RPMI8226 (cell line): ENCODE data around the gene HNRNPUL1.
A peak's percentile ranks its signal among the peaks of the same experiment; 100 is the strongest.
"Not testable (repeated sequence)": the region's sequence is repeated elsewhere in the genome, so short reads cannot be mapped to it uniquely, and the experiment has no call there.

Experiments
- DNase-seq: peaks from one replicate; pipeline ENCODE4 v3.0.0-alpha.2; 2015

Gene HNRNPUL1

GRCh38 chr19:41278478-41278877 lies 14.3 kb downstream of the HNRNPUL1 start:
- DNase-seq: no peak

GRCh38 chr19:41288673-41289530 lies 24.7 kb downstream of the HNRNPUL1 start:
- no peak for DNase-seq

- not testable (repeated sequence) for DNase-seq
Observed at GRCh38 chr19:41289814-41290213, 25.6 kb downstream of the HNRNPUL1 start.

GRCh38 chr19:41294393-41294792 lies 30.2 kb downstream of the HNRNPUL1 start:
- no peak for DNase-seq

- no peak for DNase-seq
Observed at GRCh38 chr19:41295499-41295898, 31.3 kb downstream of the HNRNPUL1 start.

- DNase-seq: no peak
Observed at GRCh38 chr19:41296433-41296871, 32.3 kb downstream of the HNRNPUL1 start.

- DNase-seq: no peak
Observed at GRCh38 chr19:41297628-41298347, 33.6 kb downstream of the HNRNPUL1 start.

- no peak for DNase-seq
Observed at GRCh38 chr19:41298348-41298964, 34.3 kb downstream of the HNRNPUL1 start.

- no peak for DNase-seq
Observed at GRCh38 chr19:41299046-41299754, 35.0 kb downstream of the HNRNPUL1 start.

GRCh38 chr19:41299755-41300089 lies 35.5 kb downstream of the HNRNPUL1 start:
- no peak for DNase-seq

GRCh38 chr19:41300555-41300954 lies 36.4 kb downstream of the HNRNPUL1 start:
- DNase-seq: no peak

GRCh38 chr19:41302624-41303351 lies 38.6 kb downstream of the HNRNPUL1 start:
- DNase-seq: no peak

- DNase-seq: no peak
Observed at GRCh38 chr19:41303954-41304353, 39.8 kb downstream of the HNRNPUL1 start.

- DNase-seq: no peak
Observed at GRCh38 chr19:41304706-41305483, 40.7 kb downstream of the HNRNPUL1 start.

GRCh38 chr19:41305927-41306793 lies 42.0 kb downstream of the HNRNPUL1 start:
- no peak for DNase-seq

GRCh38 chr19:41307090-41307875 lies 43.1 kb downstream of the HNRNPUL1 start:
- DNase-seq: no peak

- no peak for DNase-seq
Observed at GRCh38 chr19:41307954-41308449, 43.8 kb downstream of the HNRNPUL1 start.

- DNase-seq: peak; percentile 76
Observed at GRCh38 chr19:41308450-41309179, 44.4 kb downstream of the HNRNPUL1 start.
